ENCODE measurements around the gene NGEF.

The NGEF gene

DNA sequence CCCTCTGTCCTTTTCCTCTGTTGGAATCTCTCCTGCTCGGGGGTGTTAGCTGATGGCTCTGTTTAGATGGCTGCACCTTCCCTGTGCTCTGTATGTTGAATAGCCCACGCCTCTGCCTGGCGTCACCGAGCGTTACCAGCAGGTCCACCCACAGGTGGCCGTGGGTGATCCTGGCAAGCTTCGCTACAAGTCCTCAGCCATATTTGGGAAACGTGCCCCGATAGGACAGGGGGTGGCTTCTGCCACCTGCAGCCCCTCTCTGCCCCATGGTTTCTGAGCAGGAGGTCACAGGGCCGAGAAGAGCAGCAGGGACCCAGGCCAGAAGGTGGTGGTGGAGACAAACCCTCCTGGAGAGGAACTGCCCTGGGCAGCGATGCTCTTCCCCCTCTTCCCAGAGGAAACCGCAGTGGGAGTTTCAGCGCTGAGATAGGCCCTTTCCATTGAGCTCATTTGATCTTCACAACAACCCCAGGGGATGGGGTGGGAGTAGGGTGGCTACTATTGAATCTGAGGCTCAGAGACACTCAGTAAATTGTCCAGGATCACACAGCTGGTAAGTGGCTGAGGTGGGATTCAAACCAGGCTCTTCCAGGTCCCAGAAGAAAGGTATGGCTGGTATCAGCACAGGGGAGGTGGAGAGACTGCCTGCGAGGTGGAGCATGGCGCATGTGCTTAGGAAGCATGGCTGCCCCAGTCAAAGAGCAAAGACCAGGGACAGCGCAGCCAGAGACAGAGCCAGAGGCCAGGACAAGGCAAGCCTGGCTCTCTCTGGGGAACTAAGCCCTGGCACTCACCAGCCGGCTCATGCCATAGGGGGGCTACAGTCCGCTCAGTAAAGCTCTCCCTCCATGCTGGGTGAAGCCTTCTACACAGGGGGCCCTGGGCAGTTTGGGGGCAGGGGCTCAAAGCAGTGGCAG lies 15.0 kb downstream of the NGEF start:
- no peak for DNase-seq (ENCODE audit: low read depth in 2 of 2)

DNA sequence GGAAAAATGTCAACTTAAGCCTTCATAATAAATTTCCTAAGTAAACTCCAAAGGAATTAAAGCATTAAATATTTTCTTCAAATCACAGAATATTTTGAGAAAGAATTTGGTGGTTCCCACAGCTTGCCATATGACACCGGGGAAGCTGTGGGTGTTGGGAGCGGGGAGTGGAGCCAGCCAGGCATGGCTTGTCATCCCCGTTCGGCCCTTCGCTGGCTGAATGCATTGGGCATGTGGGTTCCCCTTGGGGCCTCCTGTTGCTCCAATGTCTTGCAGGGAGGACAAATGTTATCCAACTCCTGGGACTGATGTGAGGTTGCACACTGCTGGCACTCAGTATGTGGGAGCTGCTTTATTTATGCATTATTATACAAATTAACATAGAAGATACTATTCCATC lies 18.6 kb downstream of the NGEF start:
- DNase-seq (ENCODE audit: low read depth in 2 of 2): no peak

DNA sequence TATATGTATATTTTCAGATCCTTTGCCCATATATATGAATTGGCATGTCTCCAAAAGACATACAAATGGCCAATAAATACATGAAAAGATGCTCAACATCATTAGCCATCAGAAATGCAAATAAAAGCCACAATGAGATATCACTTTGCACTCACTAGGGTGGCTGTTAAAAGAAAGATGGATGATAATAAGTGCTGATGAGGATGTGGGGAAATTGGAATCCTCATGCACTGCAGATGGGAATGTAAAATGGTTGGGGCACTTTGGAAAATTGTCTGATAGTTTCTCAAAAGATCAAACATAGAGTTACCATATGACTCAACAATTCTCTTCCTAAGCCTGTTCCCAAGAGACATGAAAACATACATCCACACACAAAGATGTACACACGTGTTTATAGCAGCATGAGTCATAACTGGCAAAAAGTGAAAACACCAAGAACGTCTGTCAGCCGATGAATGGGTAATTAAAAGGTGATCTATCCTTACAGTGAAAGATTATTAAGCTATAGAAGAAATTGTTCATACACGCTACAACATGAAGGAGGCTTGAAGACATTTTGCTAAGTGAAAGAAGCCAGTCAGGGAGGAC lies 19.7 kb downstream of the NGEF start:
- DNase-seq (ENCODE audit: low read depth in 2 of 2): no peak

DNA sequence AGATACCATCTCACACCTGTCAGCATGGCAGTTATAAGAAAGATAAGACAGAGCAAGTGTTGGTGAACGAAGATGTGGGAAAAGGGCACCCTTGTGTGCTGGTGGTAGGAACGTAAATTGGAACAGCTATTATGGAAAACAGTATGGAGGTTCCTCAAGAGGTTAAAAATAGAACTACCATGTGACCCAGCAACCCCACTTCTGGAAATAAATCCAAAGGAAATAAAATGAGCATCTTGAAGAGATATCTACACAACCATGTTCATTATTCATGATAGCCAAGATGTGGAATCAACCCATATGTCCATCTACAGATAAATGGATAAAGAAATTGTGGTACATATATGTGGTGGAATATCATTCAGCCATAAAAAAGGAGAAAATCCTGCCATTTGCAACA lies 26.9 kb downstream of the NGEF start:
- no peak for DNase-seq (ENCODE audit: low read depth in 2 of 2)

DNA sequence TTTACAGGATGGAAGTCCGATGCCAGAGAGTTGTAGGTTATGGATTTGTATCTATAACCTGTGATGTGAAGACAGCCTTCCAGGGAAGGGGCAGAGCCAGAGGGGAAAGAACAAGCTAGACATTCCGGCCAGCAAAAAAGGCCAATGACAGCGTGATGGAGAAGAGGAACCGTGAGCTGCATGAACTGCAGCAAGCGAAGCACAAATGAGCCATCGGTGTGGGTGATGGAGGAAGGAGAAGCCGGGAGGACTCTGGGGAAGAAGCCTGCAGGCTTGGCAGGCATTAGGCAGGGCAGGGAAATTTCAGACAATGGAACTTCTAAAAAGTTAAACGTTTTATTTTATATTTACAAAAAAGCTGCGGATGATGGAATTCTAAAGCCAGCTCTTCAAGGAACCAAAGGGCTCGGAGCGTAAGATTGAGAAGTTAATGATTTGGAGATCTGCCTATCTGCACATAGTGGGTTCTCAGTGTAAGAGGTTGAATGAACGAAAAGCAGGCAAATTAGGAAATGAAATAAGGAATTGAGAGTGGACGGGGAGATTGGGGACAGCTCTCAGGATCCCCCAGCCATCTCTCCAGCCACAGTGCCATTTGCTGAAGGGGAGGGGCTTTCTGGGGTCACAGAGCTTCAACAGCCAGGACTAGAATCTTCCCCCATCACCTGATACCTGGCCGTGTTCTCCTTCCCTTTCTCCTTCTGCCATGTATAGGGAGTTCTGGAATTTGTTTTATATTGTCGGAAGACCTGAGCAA lies 28.4 kb downstream of the NGEF start:
- no peak for DNase-seq (ENCODE audit: low read depth in 2 of 2)

DNA sequence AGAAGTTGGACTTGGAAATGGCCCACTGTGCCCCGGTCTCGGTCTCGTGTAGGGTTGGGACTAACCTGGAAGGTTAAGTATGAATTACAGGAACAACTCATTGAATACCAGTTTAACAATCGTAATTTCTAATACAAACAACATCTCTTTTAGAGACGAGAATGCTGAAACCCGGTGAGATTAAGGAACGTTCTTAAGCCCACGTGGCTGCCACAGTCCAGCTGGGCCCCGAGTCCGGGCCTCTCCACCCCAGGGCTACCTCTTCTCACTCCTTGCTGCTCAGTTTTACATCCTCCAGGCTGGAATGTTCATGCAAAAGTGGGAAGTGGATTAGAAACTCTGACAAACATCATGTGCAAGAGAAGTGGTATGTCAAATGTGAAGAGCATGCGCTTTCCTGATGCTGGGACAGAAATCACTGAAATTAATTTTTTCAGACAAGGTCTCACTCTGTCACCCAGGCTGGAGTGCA lies 29.4 kb downstream of the NGEF start:
- no peak for DNase-seq (ENCODE audit: low read depth in 2 of 2)

DNA sequence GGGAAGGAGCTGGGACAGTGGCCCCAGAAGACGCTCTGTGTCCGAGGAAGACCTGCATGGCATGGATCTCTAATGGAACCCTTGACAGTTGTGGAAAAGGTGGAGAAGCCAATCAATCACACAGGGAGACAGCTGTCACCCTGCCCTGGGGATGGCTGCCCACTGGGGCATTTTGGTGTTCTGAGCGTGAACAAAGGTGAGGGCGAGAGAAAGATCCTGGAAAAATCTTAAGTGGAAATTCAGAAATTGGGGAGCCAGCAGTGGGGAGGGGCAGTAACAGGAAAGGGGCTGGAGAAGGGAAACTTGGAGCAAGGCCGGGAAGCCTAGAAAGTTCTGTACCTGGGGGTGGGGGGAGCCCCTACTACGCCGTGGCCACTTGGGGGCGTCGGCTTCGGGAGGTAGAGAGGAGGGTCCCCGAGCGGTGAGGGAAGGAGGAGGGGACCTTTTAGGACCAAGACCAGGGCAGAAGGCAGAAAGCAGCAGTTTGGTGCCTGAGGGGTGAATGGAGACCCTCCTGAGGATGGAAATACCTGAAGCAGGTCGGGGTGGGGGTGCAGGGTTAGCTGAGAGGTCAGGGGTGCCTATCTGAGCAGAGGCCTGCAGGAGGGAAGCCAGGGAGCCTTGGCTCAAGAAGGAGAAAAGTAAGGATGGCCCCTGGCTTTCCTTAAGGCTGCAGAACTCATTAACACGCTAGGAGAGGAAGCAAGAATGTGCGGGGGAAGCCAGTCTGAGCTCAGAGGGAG lies 30.0 kb downstream of the NGEF start:
- DNase-seq (ENCODE audit: low read depth in 2 of 2): no peak

DNA sequence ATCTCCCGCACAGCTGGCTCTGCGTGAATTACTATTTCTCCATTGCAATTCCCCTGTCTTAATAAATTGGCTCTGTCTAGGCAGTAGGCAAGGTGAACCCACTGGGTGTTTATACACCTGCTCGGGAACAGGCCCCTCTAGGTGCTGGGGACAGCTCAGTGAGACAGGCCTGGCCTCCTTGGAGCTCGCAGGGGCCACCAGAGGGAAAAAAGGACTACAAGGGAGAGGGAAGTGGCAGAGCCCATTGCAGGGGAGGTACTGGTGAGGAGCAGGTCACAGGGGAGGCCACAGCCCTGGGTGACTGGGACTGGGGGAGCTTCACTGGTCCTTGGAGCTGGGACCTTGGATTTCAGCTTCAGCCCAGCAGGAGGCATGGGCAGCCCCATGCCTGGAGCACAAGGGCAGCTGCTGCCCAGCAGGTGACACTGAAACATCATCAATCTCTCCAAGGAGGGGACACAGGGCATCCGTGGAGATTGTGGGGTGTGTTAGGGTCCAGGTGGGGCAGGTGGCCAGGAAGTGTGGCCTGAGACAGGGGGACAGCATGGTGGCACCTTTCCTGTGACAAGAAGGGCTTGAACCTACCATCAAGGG lies 31.2 kb downstream of the NGEF start:
- no peak for DNase-seq (ENCODE audit: low read depth in 2 of 2)

DNA sequence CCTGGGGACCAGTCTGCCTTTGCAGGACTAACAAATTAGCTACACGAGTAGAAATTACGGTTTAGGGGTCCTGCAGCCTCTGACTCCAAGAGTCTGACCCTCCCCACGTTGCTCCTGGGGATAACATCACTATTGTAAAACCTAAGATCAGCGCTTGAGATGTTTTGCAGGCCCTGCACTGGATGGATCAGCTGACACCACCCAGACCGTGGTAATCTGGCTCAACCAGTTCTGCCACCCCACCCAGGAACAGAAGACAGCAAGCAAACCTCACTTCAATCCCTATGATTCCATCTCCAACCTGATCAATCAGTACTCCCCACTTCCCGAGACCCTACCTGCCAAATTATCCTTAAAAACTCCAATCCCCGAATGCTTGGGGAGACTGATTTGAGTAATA lies 31.7 kb downstream of the NGEF start:
- no peak for DNase-seq (ENCODE audit: low read depth in 2 of 2)

DNA sequence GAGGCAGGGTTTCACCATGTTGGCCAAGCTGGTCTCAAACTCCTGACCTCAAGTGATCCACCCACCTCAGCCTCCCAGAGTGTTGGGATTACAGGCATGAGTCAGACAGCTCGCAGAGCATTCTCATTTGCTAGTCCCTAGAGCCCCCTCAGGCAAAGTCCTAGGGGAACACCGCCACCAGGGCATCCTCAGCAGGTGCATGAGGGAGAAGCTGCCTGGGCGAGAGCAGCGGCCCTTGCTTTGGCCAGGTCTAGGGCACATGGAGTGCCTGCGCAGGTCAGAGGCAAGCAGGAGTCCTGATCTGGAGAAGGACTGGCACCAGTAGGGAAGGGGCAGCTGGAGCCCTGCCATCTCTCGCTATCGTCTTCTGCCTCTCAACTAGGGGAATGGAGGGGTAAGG lies 32.4 kb downstream of the NGEF start:
- DNase-seq (ENCODE audit: low read depth in 2 of 2): no peak

DNA sequence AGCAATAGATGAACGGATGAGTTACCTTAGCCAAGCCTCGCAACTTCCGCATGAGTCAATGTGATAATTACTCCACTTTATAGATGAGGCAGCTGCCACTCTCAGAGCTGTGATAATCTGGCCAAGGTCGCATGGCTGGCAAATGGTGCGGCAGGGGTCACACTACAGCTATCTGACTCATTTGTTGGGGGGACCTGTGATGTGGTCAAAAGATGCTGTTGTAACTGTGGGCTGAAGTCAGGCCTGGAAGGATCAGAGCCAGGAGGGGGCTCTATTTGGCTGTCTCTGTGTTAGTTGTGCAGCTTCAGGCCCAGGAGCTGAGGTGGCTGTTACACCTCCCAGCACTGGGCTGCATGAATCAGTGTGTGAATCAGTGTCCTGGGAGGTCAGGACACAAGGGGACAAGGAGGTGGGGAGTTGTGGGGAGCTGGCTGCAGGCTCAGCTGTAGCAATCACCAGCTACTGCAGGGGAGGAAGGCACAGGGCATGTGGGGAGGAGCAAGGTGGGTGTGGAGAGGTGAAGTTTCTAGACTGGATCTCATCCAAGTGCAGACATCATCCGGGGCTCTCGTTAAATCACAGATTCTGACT lies 33.1 kb downstream of the NGEF start:
- DNase-seq (ENCODE audit: low read depth in 2 of 2): no peak

DNA sequence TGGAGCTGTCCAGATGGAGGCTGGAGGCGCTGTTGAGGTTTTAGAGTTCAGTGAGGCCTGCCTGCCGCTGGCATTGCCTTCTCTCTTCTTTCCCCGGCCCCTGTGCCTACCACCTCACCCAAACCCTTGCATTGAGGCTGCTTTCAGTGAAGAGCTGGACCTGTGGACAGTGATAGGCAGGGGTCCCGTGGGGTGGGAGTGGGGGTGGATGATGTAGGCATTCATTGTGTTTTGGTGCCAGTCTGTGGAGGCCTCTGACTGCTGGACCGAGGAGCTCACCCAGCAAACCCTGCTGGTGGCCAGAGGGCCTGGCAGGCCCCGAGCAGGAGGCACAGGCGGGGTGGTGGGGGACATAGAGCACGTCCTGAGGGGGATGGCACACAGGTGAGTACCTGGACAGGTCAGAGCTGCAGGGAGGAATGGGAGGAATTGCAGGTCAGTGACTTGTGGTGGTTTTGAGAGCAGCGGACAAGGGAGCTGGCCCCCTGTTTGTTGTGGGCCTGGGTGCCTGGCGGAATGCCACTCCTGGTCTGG lies 35.6 kb downstream of the NGEF start:
- DNase-seq (ENCODE audit: low read depth in 2 of 2): no peak

DNA sequence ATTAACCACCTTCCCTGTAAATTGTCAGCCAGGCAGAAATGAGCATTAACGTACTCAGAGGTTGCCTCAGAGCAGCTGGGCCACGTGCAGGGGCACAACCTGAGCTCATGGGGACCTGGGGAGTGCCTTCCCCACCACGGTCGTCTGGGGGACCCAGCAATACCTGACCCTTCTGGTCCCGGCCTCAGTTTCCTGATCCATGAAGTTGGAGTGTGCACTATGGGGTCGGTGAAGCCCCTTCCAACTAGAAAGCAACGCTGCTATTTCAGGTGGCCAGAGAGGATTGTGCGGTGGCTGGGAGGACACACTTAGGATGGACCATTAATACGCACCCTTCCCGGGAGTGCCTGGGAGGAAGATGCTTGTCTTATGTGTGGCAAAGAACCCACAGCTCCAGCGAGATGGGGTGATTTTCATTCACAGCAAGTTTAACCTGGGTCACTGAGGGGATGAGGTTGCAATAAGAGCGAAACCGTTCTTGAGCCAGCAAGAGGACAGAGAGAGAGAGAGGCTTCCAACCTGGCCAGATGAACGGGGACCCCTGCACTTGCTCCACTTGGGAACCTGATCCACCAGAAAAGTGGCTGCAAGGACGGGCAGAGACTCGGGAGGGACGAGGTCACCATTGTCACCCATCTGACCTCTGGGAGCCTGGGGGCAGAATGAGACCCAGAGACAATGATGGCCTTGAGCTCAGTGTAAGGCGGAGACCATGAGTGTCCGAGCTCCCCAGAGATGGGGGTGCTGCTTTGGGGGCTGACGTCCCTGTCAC lies 36.2 kb downstream of the NGEF start:
- DNase-seq (ENCODE audit: low read depth in 2 of 2): no peak

DNA sequence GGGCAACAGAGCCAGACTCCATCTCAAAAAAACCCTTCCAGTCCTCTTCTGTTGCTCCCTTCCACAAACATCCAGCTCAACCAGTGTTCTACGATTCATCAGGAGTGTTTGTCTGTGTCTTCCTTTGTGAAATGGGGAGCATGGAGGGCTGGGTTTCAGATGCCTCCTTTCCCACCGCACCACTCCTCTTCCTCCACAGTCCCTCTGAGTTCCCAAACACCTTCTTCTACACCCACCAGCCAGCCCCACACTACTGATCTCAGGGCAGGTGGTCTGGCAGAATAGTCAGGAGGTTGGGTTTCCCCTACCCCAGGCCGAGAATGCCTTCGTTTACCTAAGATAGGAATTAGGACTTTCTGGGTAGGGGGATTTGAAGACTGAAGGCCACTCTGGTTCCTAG lies 36.9 kb downstream of the NGEF start:
- DNase-seq (ENCODE audit: low read depth in 2 of 2): no peak

DNA sequence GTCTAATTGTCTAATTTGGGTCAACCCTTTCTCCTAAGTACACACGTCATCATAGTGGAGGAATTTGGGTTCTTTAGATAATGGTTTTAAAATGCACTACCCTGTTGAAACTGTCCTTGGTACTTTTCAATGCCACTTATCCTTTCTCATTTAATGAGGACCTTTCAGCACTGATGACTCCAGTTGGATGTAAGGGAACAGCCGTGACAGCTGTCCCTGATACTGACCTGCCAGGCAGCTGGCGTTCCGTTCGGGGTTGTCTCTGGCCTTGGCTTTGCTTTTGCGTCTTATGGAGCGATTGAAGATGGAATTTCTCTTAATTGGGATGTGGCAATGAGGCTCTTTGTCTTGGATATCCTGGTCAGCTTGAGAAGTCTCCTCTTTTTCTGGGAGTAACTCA lies 38.7 kb downstream of the NGEF start:
- no peak for DNase-seq (ENCODE audit: low read depth in 2 of 2)

DNA sequence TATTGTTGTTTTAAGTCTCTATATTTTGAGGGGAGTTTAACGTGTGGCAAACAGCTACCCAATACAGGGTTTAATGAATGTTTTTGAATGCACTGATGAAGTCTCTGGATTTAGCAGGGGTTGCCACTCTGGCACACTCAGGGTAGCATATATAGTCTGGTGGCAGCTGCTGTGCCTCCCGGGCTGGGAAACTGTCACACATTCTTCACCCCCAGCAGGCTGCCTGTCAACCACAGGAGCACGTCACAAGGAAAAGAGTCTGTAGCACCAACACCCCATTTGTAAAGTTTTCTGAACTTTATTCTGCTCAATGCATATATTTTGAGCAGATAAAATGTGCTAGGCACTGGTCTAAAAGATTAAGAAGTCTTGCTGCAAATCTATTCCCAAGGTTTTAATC lies 39.3 kb downstream of the NGEF start:
- no peak for DNase-seq (ENCODE audit: low read depth in 2 of 2)

DNA sequence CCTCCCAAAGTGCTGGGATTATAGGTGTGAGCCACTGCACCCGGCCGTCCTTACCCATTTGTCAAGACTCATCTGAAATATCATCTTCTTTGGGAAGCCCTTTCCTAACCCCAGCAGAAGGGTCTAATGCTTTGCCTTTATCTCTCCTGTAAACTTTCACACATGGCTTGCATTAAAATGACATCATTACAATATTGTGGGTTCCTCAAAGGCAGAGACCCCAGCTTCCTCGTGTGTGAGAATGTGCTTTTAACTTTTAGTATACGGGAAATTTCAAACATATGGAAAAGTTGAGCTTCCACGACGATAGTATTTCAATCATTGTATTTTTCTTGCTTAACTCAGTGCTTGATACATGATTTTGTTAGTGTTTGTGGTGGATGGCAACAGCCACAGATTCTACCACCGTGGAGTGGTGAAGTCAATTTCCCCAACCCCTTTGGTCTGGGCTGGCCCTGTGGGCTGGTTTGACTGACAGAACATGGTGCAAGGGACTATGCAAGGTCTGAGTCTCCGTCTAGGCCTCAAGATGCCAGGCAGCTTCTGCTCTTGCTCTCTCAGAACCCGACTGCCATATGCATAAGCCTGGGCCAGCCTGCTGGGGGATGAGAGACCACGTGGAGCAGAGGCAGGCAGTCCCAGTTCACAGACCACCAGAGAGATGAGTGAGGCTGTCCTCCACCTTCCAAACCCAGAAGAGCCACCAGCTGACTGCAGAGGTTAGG lies 39.9 kb downstream of the NGEF start:
- DNase-seq (ENCODE audit: low read depth in 2 of 2): no peak

DNA sequence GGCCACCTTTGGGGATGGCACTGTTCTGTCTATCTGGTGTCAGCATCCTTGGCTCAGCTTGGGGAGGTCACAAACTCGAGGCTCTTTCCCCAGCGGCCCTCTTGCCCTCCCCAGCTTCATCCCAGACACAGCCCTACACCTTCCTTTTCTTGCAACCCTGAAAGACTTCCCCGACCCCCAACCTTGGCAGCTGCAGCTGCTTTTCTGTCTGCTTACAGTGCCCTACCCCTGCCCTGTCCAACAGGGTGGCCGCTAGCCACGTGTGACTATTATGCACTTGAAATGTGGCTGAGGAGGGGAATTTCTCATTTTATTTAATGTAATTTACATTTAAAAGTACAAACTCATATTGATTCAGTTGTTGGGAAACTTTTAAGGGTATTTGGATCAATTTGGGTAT lies 41.3 kb downstream of the NGEF start:
- DNase-seq (ENCODE audit: low read depth in 2 of 2): no peak

DNA sequence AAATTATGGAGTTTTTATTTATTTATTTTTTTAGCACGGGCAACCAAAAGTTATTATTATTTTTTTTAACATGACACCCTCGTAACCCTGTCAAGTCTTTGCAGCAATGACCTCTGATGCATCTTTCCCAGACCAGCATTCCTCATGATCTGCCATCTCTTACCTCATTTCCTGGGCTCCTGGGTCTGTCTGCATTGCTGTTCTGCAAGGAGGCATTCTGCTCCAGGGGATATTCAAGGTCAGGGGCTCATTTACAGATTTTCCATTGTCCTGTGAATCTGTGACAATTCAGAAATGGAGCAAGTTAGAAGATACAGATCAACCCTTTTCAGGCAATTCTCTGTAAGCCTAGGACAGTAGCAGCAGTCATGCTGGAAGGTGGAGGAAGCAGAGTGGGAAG lies 43.0 kb downstream of the NGEF start:
- no peak for DNase-seq (ENCODE audit: low read depth in 2 of 2)
